ENCODE measurements around the gene KCTD11. TPM values are rescaled to one million over a fixed set of nuclear protein-coding genes. Genes with fewer than 3 reads are reported as not detected.

KCTD11 gene
- not detected in 2 replicates for polyA plus RNA-seq

DNA sequence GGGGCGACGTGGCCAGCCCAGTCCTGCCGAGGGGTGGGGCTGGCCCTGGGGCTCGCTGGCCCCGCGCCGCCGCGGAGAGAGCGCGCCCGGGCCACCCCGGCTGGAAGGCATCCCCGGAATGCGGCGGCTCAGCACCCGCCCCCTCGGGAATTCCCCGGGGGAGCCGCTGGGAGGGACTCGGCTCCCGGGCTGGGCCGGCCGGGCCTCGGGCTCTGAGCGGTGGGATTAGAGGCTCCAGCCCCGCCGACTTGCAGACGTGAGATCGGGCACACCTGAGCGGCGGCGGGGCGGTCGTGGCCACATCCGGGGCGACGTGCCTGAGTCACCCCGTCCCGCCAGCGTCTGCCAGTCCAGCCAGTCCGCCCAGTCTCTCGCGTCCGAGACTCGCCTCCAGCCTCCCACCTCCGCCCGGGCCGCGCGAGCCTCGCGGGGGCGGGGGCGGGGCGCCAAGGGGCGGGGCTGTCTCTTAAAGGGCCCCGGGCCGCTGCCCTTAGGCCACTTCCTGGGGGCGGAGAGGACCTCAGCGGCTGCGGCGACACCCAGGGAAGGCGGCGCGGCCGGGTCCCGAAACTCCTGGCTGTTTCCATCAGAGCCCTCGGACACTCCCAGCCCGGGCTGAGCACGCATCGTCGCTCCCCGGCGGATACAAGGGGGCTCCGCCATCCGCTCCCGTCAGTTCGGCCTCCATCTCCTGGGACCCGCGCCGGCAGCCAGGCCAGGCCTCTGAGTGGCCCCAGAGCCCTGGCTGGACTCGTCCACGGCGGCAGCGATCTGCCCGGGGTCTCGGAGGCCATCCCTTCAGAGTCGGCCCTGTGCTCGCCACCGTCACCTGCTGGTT is at the start of gene KCTD11:
Gene KCTD11, plus strand, starts transcription at position 498 of the 838 bp plus-strand sequence.

GRCh38 chr17:7306911-7307685 is 44.9 kb upstream of the KCTD11 start, which contains the start of gene EIF5A:
TSS of gene EIF5A (plus strand) at chr17:7307628. CDS start at chr17:7309636, 2,008 bp downstream.

DNA sequence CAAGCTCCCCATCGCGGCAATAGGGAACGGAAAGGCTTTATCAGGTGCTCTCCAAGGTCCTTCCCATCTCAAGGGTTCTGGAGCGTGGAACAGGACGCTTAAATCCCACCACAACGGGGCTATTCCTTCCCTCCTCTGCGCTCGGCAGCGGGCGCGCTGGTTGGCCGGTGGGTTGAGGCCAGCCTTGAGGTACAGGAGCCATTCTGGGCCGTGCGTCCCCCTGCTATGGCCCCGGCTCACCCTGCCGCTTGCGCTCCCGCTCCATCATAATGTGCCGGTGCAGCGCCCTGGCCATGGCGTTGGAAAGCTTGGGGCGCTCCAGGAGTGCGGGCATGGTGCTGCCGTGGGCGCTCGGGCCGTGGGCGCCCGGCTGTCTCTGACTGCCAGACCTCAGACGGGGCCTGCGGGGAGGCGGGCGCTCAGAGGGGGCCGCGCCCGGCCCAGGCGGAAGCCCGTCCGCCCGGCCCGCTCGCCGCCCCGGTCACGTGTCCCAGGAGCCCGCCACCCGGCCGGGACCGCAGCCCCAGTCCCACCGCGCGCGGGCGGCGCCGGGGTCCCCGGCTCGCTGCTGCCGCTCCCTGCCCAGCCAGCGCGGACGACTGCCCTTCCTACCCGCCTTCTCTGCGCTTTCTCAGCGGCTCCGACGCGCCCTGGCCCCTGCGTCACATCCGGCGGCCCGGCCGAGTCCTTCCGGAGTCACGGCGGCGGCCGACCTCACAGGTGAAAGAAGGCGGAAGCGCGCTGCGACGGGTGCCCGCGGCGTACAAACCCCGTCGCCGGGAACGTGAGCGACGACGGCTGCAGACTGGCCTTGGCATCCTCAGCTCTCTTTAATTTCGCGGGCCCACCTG is 37.0 kb upstream of the KCTD11 start, which contains the start of gene GPS2:
Gene GPS2, minus strand, starts transcription at position 642 of the 851 bp plus-strand sequence. Its CDS starts 308 bp downstream, at position 334.

GRCh38 chr17:7328840-7329373 is 23.1 kb upstream of the KCTD11 start, which contains the start of gene NEURL4:
TSS of gene NEURL4 (minus strand) at chr17:7329335. CDS start at chr17:7329312, 23 bp downstream.

GRCh38 chr17:7336240-7337175 is 15.5 kb upstream of the KCTD11 start, which contains the start of gene ACAP1:
TSS of gene ACAP1 (plus strand) at chr17:7336529. CDS start at chr17:7336735, 206 bp downstream.

GRCh38 chr17:7355053-7355452 is 3.1 kb downstream of the KCTD11 start, which contains the start of gene TMEM95:
TSS of gene TMEM95 (plus strand) at chr17:7355156. CDS start at chr17:7355205, 49 bp downstream.

GRCh38 chr17:7380855-7381683 is 29.1 kb downstream of the KCTD11 start, which contains the start of gene TNK1:
TSS of gene TNK1 (plus strand) at chr17:7381089. CDS start at chr17:7382927, 1,838 bp downstream.

DNA sequence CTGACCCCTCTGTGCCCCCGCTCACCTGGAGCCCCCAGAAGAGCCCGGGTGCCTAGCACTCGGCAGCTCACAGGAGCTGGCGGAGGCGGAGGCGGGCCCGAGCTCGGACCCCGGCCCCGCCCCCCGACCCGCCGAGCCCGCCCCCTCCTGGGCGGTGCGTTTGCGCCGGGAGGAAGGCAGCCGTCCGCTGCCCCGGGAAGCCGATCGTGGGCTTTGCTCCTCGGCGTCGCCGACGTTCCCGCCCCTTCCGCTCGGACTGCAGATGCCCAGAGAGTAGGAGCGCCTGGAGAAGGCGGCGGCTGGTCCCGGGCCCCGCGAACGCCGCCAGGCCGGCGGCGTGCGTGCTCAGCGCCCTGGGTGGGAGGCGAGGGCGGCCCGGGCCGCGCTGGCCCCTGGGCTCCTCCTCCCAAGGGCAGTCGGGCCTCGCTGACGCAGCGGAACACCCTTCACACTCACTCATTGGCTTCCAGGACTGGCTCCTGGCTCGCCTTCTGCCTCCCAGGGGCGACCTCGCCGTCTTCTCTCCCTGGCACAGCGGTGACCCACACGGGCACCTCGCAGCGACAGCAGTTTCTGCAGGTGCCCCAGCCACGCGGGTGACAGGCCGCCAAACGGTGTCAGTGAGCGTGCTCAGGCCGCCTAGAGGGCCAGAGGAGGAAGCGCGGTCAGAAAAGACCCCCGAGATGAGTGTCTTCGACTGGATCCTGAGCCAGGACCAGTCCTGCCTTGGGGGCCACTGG is 42.7 kb downstream of the KCTD11 start, which contains the start of gene PLSCR3:
Gene PLSCR3, minus strand, starts transcription at position 74 of the 740 bp plus-strand sequence. CDS start 415 bp downstream, outside the sequence.

GRCh38 chr17:7403977-7404736 is 52.2 kb downstream of the KCTD11 start, which contains the start of gene TMEM256:
TSS of gene TMEM256 (minus strand) at chr17:7404097. CDS start at chr17:7404084, 13 bp downstream.

Other genes with a start within 250 kb of the KCTD11 start
- 0.57 and 4.5 TPM in 2 replicates for gene ASGR2, start 237.3 kb upstream of the KCTD11 start, polyA plus RNA-seq
- gene ASGR1, start 172.8 kb upstream of the KCTD11 start, polyA plus RNA-seq: 1.7 and 5.0 TPM in 2 replicates
- gene DLG4, start 132.3 kb upstream of the KCTD11 start, polyA plus RNA-seq: 1.7 and 3.0 TPM in 2 replicates
- gene ACADVL, start 132.2 kb upstream of the KCTD11 start, polyA plus RNA-seq: 50.1 and 52.5 TPM in 2 replicates
- 0.91 and 1.8 TPM in 2 replicates for gene DVL2, start 117.6 kb upstream of the KCTD11 start, polyA plus RNA-seq
- 8.9 and 12.1 TPM in 2 replicates for gene PHF23, start 112.7 kb upstream of the KCTD11 start, polyA plus RNA-seq
- gene GABARAP, start 109.7 kb upstream of the KCTD11 start, polyA plus RNA-seq: 235 and 613 TPM in 2 replicates
- gene CTDNEP1, start 100.4 kb upstream of the KCTD11 start, polyA plus RNA-seq: 9.3 and 15.5 TPM in 2 replicates
- 15.8 and 16.6 TPM in 2 replicates for gene ELP5, start 99.9 kb upstream of the KCTD11 start, polyA plus RNA-seq
- not detected in 2 replicates for gene CLDN7, start 89.7 kb upstream of the KCTD11 start, polyA plus RNA-seq
- gene SLC2A4, start 70.4 kb upstream of the KCTD11 start, polyA plus RNA-seq: not detected in 2 replicates
- not detected in 2 replicates for gene YBX2, start 57.5 kb upstream of the KCTD11 start, polyA plus RNA-seq
- 41.6 and 47.0 TPM in 2 replicates for gene EIF5A, start 44.5 kb upstream of the KCTD11 start, polyA plus RNA-seq
- 42.5 and 54.6 TPM in 2 replicates for gene GPS2, start 36.8 kb upstream of the KCTD11 start, polyA plus RNA-seq
- 0.34 TPM in 1 of 2 replicates, not detected in the other for gene NEURL4, start 22.8 kb upstream of the KCTD11 start, polyA plus RNA-seq
- 4.1 and 5.8 TPM in 2 replicates for gene ACAP1, start 15.6 kb upstream of the KCTD11 start, polyA plus RNA-seq
- not detected in 2 replicates for gene TMEM95, start 3.0 kb downstream of the KCTD11 start, polyA plus RNA-seq
- 0.15 TPM in 1 of 2 replicates, not detected in the other for gene TNK1, start 28.9 kb downstream of the KCTD11 start, polyA plus RNA-seq
- 1.3 and 1.8 TPM in 2 replicates for gene PLSCR3, start 42.4 kb downstream of the KCTD11 start, polyA plus RNA-seq
- gene TMEM256, start 51.9 kb downstream of the KCTD11 start, polyA plus RNA-seq: 148 and 161 TPM in 2 replicates
- 6.6 and 13.0 TPM in 2 replicates for gene NLGN2, start 55.7 kb downstream of the KCTD11 start, polyA plus RNA-seq
- gene SPEM1, start 68.2 kb downstream of the KCTD11 start, polyA plus RNA-seq: not detected in 2 replicates
- gene SPEM2, start 73.5 kb downstream of the KCTD11 start, polyA plus RNA-seq: not detected in 2 replicates
- gene SPEM3, start 76.7 kb downstream of the KCTD11 start, polyA plus RNA-seq: not detected in 2 replicates
- gene TMEM102, start 83.3 kb downstream of the KCTD11 start, polyA plus RNA-seq: not detected in 2 replicates
- gene FGF11, start 87.3 kb downstream of the KCTD11 start, polyA plus RNA-seq: 1.2 and 2.0 TPM in 2 replicates
- gene CHRNB1, start 92.9 kb downstream of the KCTD11 start, polyA plus RNA-seq: 14.7 and 16.0 TPM in 2 replicates
- 9.2 and 9.5 TPM in 2 replicates for gene ZBTB4, start 127.5 kb downstream of the KCTD11 start, polyA plus RNA-seq
- not detected in 2 replicates for gene SLC35G6, start 129.3 kb downstream of the KCTD11 start, polyA plus RNA-seq
- gene POLR2A, start 132.2 kb downstream of the KCTD11 start, polyA plus RNA-seq: 6.4 and 7.7 TPM in 2 replicates
- gene TNFSF12, start 196.9 kb downstream of the KCTD11 start, polyA plus RNA-seq: 1.9 and 5.1 TPM in 2 replicates
- gene TNFSF13, start 206.6 kb downstream of the KCTD11 start, polyA plus RNA-seq: 0.28 TPM in 1 of 2 replicates, not detected in the other
- gene SENP3, start 209.8 kb downstream of the KCTD11 start, polyA plus RNA-seq: 2.3 and 3.2 TPM in 2 replicates
- 0.63 TPM in 1 of 2 replicates, not detected in the other for gene CD68, start 227.5 kb downstream of the KCTD11 start, polyA plus RNA-seq
- gene MPDU1, start 231.7 kb downstream of the KCTD11 start, polyA plus RNA-seq: 14.2 and 26.1 TPM in 2 replicates
- gene SOX15, start 237.9 kb downstream of the KCTD11 start, polyA plus RNA-seq: 5.0 and 6.3 TPM in 2 replicates